GM21723 (cell line): Measurements from ENCODE around the gene OTULIN.

Experiments
- ATAC-seq: cut with Tn5 transposase; IDR thresholded peaks from one replicate; pipeline ENCODE4 v1.9.1; 2021; ENCODE audit warnings: mild to moderate bottlenecking, moderate library complexity; ENCODE audit not compliant: unreplicated experiment

Gene OTULIN

GRCh38 chr5:14738050-14738449 lies 73.5 kb downstream of the OTULIN start:
- no peak for ATAC-seq

- ATAC-seq: no peak
These were observed 75.0 kb downstream of the OTULIN start for GRCh38 chr5:14739538-14739937.

GRCh38 chr5:14739981-14740380 lies 75.5 kb downstream of the OTULIN start:
- no peak for ATAC-seq

- ATAC-seq: no peak
These were observed 76.6 kb downstream of the OTULIN start for GRCh38 chr5:14741131-14741530.

GRCh38 chr5:14741801-14742440 lies 77.4 kb downstream of the OTULIN start:
- ATAC-seq: no peak

- ATAC-seq: no peak
These were observed 78.0 kb downstream of the OTULIN start for GRCh38 chr5:14742498-14742897.

GRCh38 chr5:14743601-14744295 lies 79.2 kb downstream of the OTULIN start:
- peak; percentile 18 for ATAC-seq

- peak; percentile 55 for ATAC-seq
These were observed 80.0 kb downstream of the OTULIN start for GRCh38 chr5:14744296-14745187.

GRCh38 chr5:14745188-14745563 lies 80.7 kb downstream of the OTULIN start:
- ATAC-seq: no peak

- no peak for ATAC-seq
These were observed 81.2 kb downstream of the OTULIN start for GRCh38 chr5:14745753-14746152.

- ATAC-seq: no peak
These were observed 83.8 kb downstream of the OTULIN start for GRCh38 chr5:14748180-14748900.
